Measurements from ENCODE around the gene PTPRG. TPM values are rescaled to one million over a fixed set of nuclear protein-coding genes. Genes with fewer than 3 reads are reported as not detected.

PTPRG gene
- polyA plus RNA-seq, 1 donor (not counting 4 experiments of a cell fraction or from before 2014, with no cell fraction given): 12.1 TPM

DNA sequence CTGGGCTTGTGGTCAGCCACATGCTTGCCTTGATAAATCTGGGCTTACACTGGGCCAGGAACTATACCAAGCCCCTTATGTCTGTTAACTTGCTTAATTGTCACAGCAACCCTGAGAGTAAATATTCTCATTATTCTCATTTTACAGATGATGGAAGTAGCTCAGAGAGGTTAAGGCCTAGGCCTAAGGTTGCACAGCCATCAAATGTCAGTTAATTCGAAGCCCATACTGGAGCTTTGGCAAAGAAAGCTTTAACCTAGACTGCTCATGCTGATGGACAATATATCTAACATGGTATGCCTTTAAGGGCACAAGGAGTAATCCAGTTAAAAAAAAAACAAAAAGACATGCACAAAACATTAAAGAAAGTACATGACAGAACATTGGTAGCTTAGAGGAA is 591.9 kb downstream of the PTPRG start:
- no peaks in the 10 kb centered on the region for H4K20me1 ChIP-seq (ENCODE audit: control insufficient read depth, extremely low read depth, insufficient read depth, low read length)
- H3K9me1 ChIP-seq (ENCODE audit: control insufficient read depth, extremely low read depth, insufficient read depth, low read length): no peaks in the 10 kb centered on the region
- H3K4me3 ChIP-seq (ENCODE audit: control insufficient read depth in 2 of 3, extremely low read depth in 1 of 3, insufficient read depth in 2 of 3, low read depth in 1 of 3, low read length in 3 of 3): no peak overlapping the region
- no peaks in the 10 kb centered on the region for H3K27me3 ChIP-seq (ENCODE audit: control insufficient read depth, extremely low read depth, insufficient read depth, low read length)
- no peak for FAIRE-seq
- H3K4me1 ChIP-seq (ENCODE audit: control insufficient read depth, extremely low read depth, insufficient read depth, low read length): peaks cover 6% of the 10 kb centered on the region
- no peak overlapping the region for H3K4me2 ChIP-seq (ENCODE audit: control insufficient read depth, extremely low read depth, insufficient read depth, low read depth, low read length)
- H3K79me2 ChIP-seq (ENCODE audit: control insufficient read depth, insufficient read depth, low read length): no peaks in the 10 kb centered on the region
- H3K9ac ChIP-seq (ENCODE audit: control insufficient read depth, extremely low read depth, insufficient read depth, low read length): no peak overlapping the region
- TF ChIP-seq EZH2 (IDR thresholded peaks at IDR 0.05; ENCODE audit: low read length): no peak
- no peak overlapping the region for H2AFZ ChIP-seq (ENCODE audit: control insufficient read depth, low read length)
- no peaks in the 10 kb centered on the region for H3K36me3 ChIP-seq (ENCODE audit: control insufficient read depth in 2 of 2, extremely low read depth in 1 of 2, insufficient read depth in 2 of 2, low read length in 2 of 2)
- DNase-seq (ENCODE audit: low read depth, low spot score): no peak
- no peaks in the 10 kb centered on the region for H3K9me3 ChIP-seq (ENCODE audit: control insufficient read depth, low read depth, low read length)
- dilution Hi-C loops (cut with MboI; ENCODE audit: extremely low pct_ligation_motif_present, low sequenced_read_pairs): no loop called here
- no peak overlapping the region for H3K27ac ChIP-seq (ENCODE audit: control insufficient read depth, insufficient read depth, low read length)

DNA sequence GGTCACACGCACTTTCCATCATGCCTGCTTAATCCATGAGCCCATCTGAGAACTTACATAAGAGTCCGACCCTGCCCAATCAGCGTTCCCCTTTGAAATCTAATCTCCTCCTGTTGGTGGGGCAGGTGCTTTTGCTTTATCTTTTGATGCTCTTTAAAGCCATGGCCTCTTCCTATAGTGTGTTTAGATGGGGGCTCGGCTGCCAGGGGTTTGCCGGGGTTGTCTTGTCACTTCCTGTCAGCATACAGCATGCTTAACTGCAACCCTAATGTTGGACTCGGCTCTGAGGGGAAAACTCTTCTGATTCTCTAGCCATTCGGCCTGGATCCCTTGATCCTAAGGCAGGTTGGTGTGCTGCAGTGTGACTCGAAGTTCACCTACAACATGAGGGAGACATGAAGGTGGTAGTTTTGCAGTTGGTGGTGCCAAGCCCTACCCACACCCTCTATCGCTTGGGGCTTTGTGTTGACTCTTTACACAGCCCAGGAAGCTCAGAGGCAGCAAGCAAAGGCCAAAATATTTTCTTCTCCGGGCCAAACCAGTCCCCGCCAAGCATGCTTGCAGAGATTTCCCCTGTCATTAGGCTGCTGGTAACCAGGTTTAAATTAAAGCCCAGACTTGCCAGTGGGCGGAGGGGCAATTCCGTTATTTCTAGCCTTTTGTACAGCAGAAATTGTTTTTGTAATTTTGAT is 593.2 kb downstream of the PTPRG start:
- Histone ChIP-seq H4K20me1 (ENCODE audit: control insufficient read depth, extremely low read depth, insufficient read depth, low read length) (no peaks in the 10 kb centered on the region), H3K27me3 (ENCODE audit: control insufficient read depth, extremely low read depth, insufficient read depth, low read length) (no peaks in the 10 kb centered on the region), H3K27ac (ENCODE audit: control insufficient read depth, insufficient read depth, low read length) (no peak overlapping the region), H2AFZ (ENCODE audit: control insufficient read depth, low read length) (no peak overlapping the region), H3K79me2 (ENCODE audit: control insufficient read depth, insufficient read depth, low read length) (no peaks in the 10 kb centered on the region), H3K36me3 (ENCODE audit: control insufficient read depth in 2 of 2, extremely low read depth in 1 of 2, insufficient read depth in 2 of 2, low read length in 2 of 2) (no peaks in the 10 kb centered on the region), H3K9ac (ENCODE audit: control insufficient read depth, extremely low read depth, insufficient read depth, low read length) (no peak overlapping the region), H3K9me1 (ENCODE audit: control insufficient read depth, extremely low read depth, insufficient read depth, low read length) (no peaks in the 10 kb centered on the region), H3K4me2 (ENCODE audit: control insufficient read depth, extremely low read depth, insufficient read depth, low read depth, low read length) (no peak overlapping the region), H3K4me1 (ENCODE audit: control insufficient read depth, extremely low read depth, insufficient read depth, low read length) (peaks cover 3% of the 10 kb centered on the region), H3K9me3 (ENCODE audit: control insufficient read depth, low read depth, low read length) (no peaks in the 10 kb centered on the region), H3K4me3 (ENCODE audit: control insufficient read depth in 2 of 3, extremely low read depth in 1 of 3, insufficient read depth in 2 of 3, low read depth in 1 of 3, low read length in 3 of 3) (no peak overlapping the region)
- FAIRE-seq (no peak), DNase-seq (ENCODE audit: low read depth, low spot score) (no peak)
- dilution Hi-C loops (cut with MboI; ENCODE audit: extremely low pct_ligation_motif_present, low sequenced_read_pairs): no loop called here
- TF ChIP-seq EZH2 (IDR thresholded peaks at IDR 0.05; ENCODE audit: low read length): no peak
- TF ChIP-seq CTCF (optimal IDR thresholded peaks at IDR 0.05 in 1 of 3, IDR thresholded peaks at IDR 0.05 in 1 of 3, conservative IDR thresholded peaks at IDR 0.05 in 1 of 3; ENCODE audit: extremely low read depth in 1 of 3, insufficient read depth in 2 of 3, low read length in 3 of 3): no peak

Data from keratinocyte (primary cell).